Endodermal cell (in vitro differentiated cells): Measurements from ENCODE around the gene C1QTNF8. TPM values are rescaled to one million over a fixed set of nuclear protein-coding genes. Genes with fewer than 3 reads are reported as not detected.

Source experiments
- DNase-seq: peaks from one replicate; pipeline ENCODE4 v3.0.0-alpha.2; 2017
- H3K27ac ChIP-seq: 2 replicates; pipeline ENCODE4 v1.5.1; 2013; ENCODE audit warnings: mild to moderate bottlenecking, low read depth, low read length, moderate library complexity
- H3K27me3 ChIP-seq: 2 replicates; pipeline ENCODE4 v1.6.1; 2013; ENCODE audit warnings: mild to moderate bottlenecking, low read length, moderate library complexity; ENCODE audit not compliant: insufficient read depth, control insufficient read depth, poor library complexity, severe bottlenecking
- H3K36me3 ChIP-seq: 2 replicates; pipeline ENCODE4 v1.7.0; 2013; ENCODE audit warnings: mild to moderate bottlenecking, low read length, moderate library complexity; ENCODE audit not compliant: control insufficient read depth, insufficient read depth
- H3K4me1 ChIP-seq: one replicate; pipeline ENCODE4 v1.7.0; 2013; ENCODE audit warnings: low read length; ENCODE audit not compliant: control insufficient read depth, insufficient read depth
- H3K4me3 ChIP-seq: 2 replicates; pipeline ENCODE4 v1.5.1; 2013; ENCODE audit warnings: mild to moderate bottlenecking, low read length, moderate library complexity
- H3K9ac ChIP-seq: 2 replicates; pipeline ENCODE4 v1.6.1; 2013; ENCODE audit warnings: mild to moderate bottlenecking, low read length, moderate library complexity; ENCODE audit not compliant: poor library complexity, severe bottlenecking; ENCODE audit errors: extremely low read depth
- H3K9me3 ChIP-seq: 2 replicates; pipeline ENCODE4 v1.6.1; 2013; ENCODE audit warnings: mild to moderate bottlenecking, low read length, moderate library complexity; ENCODE audit not compliant: control insufficient read depth
- H3K27ac Mint-ChIP-seq: 2 replicates; pipeline ENCODE4 v1.8.0; 2020; ENCODE audit warnings: mixed read lengths
- H3K27me3 Mint-ChIP-seq: 2 replicates; pipeline ENCODE4 v1.8.0; 2021; ENCODE audit warnings: mild to moderate bottlenecking, mixed read lengths; ENCODE audit not compliant: insufficient read depth
- H3K36me3 Mint-ChIP-seq: 2 replicates; pipeline ENCODE4 v1.8.0; 2020; ENCODE audit warnings: low read depth, mixed read lengths
- H3K4me1 Mint-ChIP-seq: 2 replicates; pipeline ENCODE4 v1.8.0; 2020; ENCODE audit warnings: mixed read lengths
- H3K4me3 Mint-ChIP-seq: 2 replicates; pipeline ENCODE4 v1.8.0; 2020; ENCODE audit warnings: mild to moderate bottlenecking, moderate library complexity, mixed read lengths
- H3K9me3 Mint-ChIP-seq: 2 replicates; pipeline ENCODE4 v1.8.0; 2020; ENCODE audit warnings: mild to moderate bottlenecking, mixed read lengths
- WGBS, 2 experiments: methylation state at CpG; one replicate each; pipeline versions ENCODE4 v1.1.5 to v1.1.7; 2013; ENCODE audit warnings: missing lambda C conversion rate in 2 of 2, mixed read lengths in 1 of 2; ENCODE audit not compliant: insufficient coverage in 1 of 2, insufficient read length in 1 of 2; 5-methylcytosine and 5-hydroxymethylcytosine counted together
- total RNA-seq, 2 donors: library from RNA; stranded (reverse); fragmentation: NEBNext Ultra II Directional in 1 of 2; extraction: Animal tissue kit (Norgen Biotek cat#: 25700) in 1 of 2; gene quantifications; 2 replicates in 1 of 2; 3 replicates in 1 of 2; pipeline ENCODE4 v1.2.1, GENCODE V29; 2021
- TF ChIP-seq, protein P1 (sequence below): fragments of 200-600 bp; sonication (generic); conservative IDR thresholded peaks from 2 replicates; pipeline ENCODE4 v1.5.0; 2021; ENCODE audit warnings: antibody characterized with exemption, mild to moderate bottlenecking

C1QTNF8 gene
- total RNA-seq, 2 donors from 2014 or later, result 0.15 to 0.20 TPM

- Histone ChIP-seq H3K4me1 (no peaks in the 10 kb centered on the region), H3K4me3 (no peak overlapping the region), H3K27ac (no peak overlapping the region), H3K9me3 (no peaks in the 10 kb centered on the region), H3K36me3 (no peaks in the 10 kb centered on the region), H3K27me3 (no peaks in the 10 kb centered on the region), H3K9ac (no peak overlapping the region)
- Mint-ChIP-seq H3K4me1 (no peaks in the 10 kb centered on the region), H3K36me3 (no peaks in the 10 kb centered on the region), H3K9me3 (no peaks in the 10 kb centered on the region), H3K27me3 (no peaks in the 10 kb centered on the region), H3K4me3 (no peak overlapping the region), H3K27ac (no peak overlapping the region)
- TF ChIP-seq, protein P1, sequence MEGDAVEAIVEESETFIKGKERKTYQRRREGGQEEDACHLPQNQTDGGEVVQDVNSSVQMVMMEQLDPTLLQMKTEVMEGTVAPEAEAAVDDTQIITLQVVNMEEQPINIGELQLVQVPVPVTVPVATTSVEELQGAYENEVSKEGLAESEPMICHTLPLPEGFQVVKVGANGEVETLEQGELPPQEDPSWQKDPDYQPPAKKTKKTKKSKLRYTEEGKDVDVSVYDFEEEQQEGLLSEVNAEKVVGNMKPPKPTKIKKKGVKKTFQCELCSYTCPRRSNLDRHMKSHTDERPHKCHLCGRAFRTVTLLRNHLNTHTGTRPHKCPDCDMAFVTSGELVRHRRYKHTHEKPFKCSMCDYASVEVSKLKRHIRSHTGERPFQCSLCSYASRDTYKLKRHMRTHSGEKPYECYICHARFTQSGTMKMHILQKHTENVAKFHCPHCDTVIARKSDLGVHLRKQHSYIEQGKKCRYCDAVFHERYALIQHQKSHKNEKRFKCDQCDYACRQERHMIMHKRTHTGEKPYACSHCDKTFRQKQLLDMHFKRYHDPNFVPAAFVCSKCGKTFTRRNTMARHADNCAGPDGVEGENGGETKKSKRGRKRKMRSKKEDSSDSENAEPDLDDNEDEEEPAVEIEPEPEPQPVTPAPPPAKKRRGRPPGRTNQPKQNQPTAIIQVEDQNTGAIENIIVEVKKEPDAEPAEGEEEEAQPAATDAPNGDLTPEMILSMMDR, result no peak
- WGBS, 2 experiments, result 87 to 92% methylated on average over 3 to 21 of the region's 21 CpGs
- DNase-seq, result no peak
Measured at GRCh38 chr16:1123525-1124230, 27.6 kb upstream of the C1QTNF8 start.

DNA sequence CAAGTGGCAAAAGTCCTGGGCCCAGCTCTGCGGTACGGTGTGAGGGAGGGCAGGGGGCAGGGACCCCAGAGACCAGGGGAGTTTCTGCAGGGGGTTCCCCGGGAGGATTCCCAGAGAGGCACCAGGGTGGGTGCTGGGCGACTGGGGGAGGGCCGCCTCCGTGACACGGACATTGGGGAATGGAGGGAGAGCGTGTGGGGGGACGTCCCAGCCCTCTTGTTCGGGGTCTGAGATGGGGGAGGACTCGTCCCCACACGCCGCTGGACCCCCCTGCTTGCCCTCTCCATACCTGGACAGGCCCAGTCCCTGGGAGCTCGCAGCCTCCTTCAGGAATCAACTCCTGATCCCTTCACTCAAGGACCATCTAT, 26.3 kb upstream of the C1QTNF8 start:
- Histone ChIP-seq H3K27ac (no peak overlapping the region), H3K4me3 (no peak overlapping the region), H3K27me3 (no peaks in the 10 kb centered on the region), H3K9me3 (no peaks in the 10 kb centered on the region), H3K36me3 (no peaks in the 10 kb centered on the region), H3K4me1 (no peaks in the 10 kb centered on the region), H3K9ac (no peak overlapping the region)
- H3K4me1 Mint-ChIP-seq, result no peaks in the 10 kb centered on the region
- H3K27me3 Mint-ChIP-seq, result no peaks in the 10 kb centered on the region
- no peak for DNase-seq
- no peaks in the 10 kb centered on the region for H3K9me3 Mint-ChIP-seq
- no peaks in the 10 kb centered on the region for H3K36me3 Mint-ChIP-seq
- 94 to 98% methylated on average over 10 to 14 of the region's 14 CpGs for WGBS, 2 experiments
- H3K27ac Mint-ChIP-seq, result no peak overlapping the region
- TF ChIP-seq, protein P1, result no peak
- no peak overlapping the region for H3K4me3 Mint-ChIP-seq

- Histone ChIP-seq H3K27me3 (no peaks in the 10 kb centered on the region), H3K4me3 (no peak overlapping the region), H3K9ac (no peak overlapping the region), H3K36me3 (no peaks in the 10 kb centered on the region), H3K4me1 (no peaks in the 10 kb centered on the region), H3K9me3 (no peaks in the 10 kb centered on the region), H3K27ac (no peak overlapping the region)
- Mint-ChIP-seq H3K4me1 (no peaks in the 10 kb centered on the region), H3K36me3 (no peaks in the 10 kb centered on the region), H3K4me3 (no peak overlapping the region), H3K27ac (no peak overlapping the region), H3K27me3 (no peaks in the 10 kb centered on the region), H3K9me3 (no peaks in the 10 kb centered on the region)
- TF ChIP-seq, protein P1, result no peak
- 88 to 90% methylated on average over 25 to 30 of the region's 30 CpGs for WGBS, 2 experiments
- no peak for DNase-seq
Measured at GRCh38 chr16:1121601-1122397, 25.8 kb upstream of the C1QTNF8 start.
